Right lobe of liver (tissue), 4 donors: ENCODE results near the gene CEP112.

Source experiments
- CTCF ChIP-seq, 4 donors: fragments of 200-600 bp in 3 of 4; fragments of 450-650 bp in 1 of 4; IDR thresholded peaks; one replicate each; pipeline versions ENCODE4 v1.5.1 to v1.8.0; 2016 to 2022; ENCODE audit warnings: antibody characterized with exemption in 4 of 4, mild to moderate bottlenecking in 2 of 4
- POLR2A ChIP-seq: fragments of 450-650 bp; IDR thresholded peaks from one replicate; pipeline ENCODE4 v1.6.1; 2017; ENCODE audit warnings: antibody characterized with exemption, mild to moderate bottlenecking
- donor health status: DM: no; HTN: no; CAD: no.
- donor health status: DM: no; HTN: no; CAD: no.
- donor health status: DM: no; HTN: yes; CAD: no.

- TF ChIP-seq CTCF (IDR thresholded peaks at IDR 0.05) (no peak), POLR2A (no peak)
Observed at GRCh38 chr17:66169839-66170238, 22.1 kb downstream of the CEP112 start.
